HUES6 (cell line): ENCODE measurements around the gene CFAP91.

ENCODE experiments used
- H3K27ac ChIP-seq: 2 replicates; pipeline ENCODE4 v1.7.0; 2013; ENCODE audit warnings: low read depth, mild to moderate bottlenecking, low read length, inconsistent platforms
- H3K27me3 ChIP-seq: 2 replicates; pipeline ENCODE4 v1.6.1; 2013; ENCODE audit warnings: low read length; ENCODE audit not compliant: control insufficient read depth, insufficient read depth
- H3K36me3 ChIP-seq: 2 replicates; pipeline ENCODE4 v1.6.1; 2013; ENCODE audit warnings: low read length; ENCODE audit not compliant: control insufficient read depth, insufficient read depth
- H3K4me1 ChIP-seq: 2 replicates; pipeline ENCODE4 v1.6.1; 2013; ENCODE audit warnings: low read length; ENCODE audit not compliant: control insufficient read depth, insufficient read depth
- H3K4me3 ChIP-seq: 2 replicates; pipeline ENCODE4 v1.5.1; 2013; ENCODE audit warnings: low read depth, low read length
- H3K9ac ChIP-seq: one replicate; pipeline ENCODE4 v1.6.1; 2013; ENCODE audit warnings: mild to moderate bottlenecking, low read length
- H3K9me3 ChIP-seq: 2 replicates; pipeline ENCODE4 v1.6.1; 2013; ENCODE audit warnings: low read depth, low read length; ENCODE audit not compliant: control insufficient read depth, insufficient read depth

Gene CFAP91

GRCh38 chr3:119746423-119746822 lies 43.6 kb downstream of the CFAP91 start:
- H3K27ac ChIP-seq = no peak overlapping the region
- H3K4me3 ChIP-seq = no peak overlapping the region
- H3K4me1 ChIP-seq = no peaks in the 10 kb centered on the region
- no peak overlapping the region for H3K9ac ChIP-seq
- H3K9me3 ChIP-seq = no peaks in the 10 kb centered on the region
- H3K36me3 ChIP-seq = no peaks in the 10 kb centered on the region
- no peaks in the 10 kb centered on the region for H3K27me3 ChIP-seq

- Histone ChIP-seq H3K4me1 (no peaks in the 10 kb centered on the region), H3K27ac (no peak overlapping the region), H3K9me3 (no peaks in the 10 kb centered on the region), H3K36me3 (no peaks in the 10 kb centered on the region), H3K27me3 (no peaks in the 10 kb centered on the region), H3K9ac (no peak overlapping the region), H3K4me3 (no peak overlapping the region)
These were observed 44.5 kb downstream of the CFAP91 start for GRCh38 chr3:119747357-119747756.

- Histone ChIP-seq H3K9ac (no peak overlapping the region), H3K4me3 (no peak overlapping the region), H3K9me3 (0 out of 2 replicates have a peak, but pooled peaks cover 3% of the 10 kb centered on the region), H3K4me1 (no peaks in the 10 kb centered on the region), H3K27ac (no peak overlapping the region), H3K36me3 (no peaks in the 10 kb centered on the region), H3K27me3 (no peaks in the 10 kb centered on the region)
These were observed 46.2 kb downstream of the CFAP91 start for GRCh38 chr3:119748991-119749390.

GRCh38 chr3:119751423-119751822 lies 48.6 kb downstream of the CFAP91 start:
- H3K27me3 ChIP-seq = no peaks in the 10 kb centered on the region
- no peak overlapping the region for H3K9ac ChIP-seq
- H3K4me1 ChIP-seq = no peaks in the 10 kb centered on the region
- no peak overlapping the region for H3K27ac ChIP-seq
- H3K4me3 ChIP-seq = no peak overlapping the region
- 0 out of 2 replicates have a peak, but pooled peaks cover 5% of the 10 kb centered on the region for H3K9me3 ChIP-seq
- H3K36me3 ChIP-seq = no peaks in the 10 kb centered on the region
